Germinal center (tissue), 1 donor: ENCODE data around the gene SLAIN2.
"Not testable (repeated sequence)": the region's sequence is repeated elsewhere in the genome, so short reads cannot be mapped to it uniquely, and the experiment has no call there.

Source experiments
- DNase-seq: peaks from one replicate; pipeline ENCODE4 v3.0.0; 2012; ENCODE audit warnings: mixed read lengths, low spot score

SLAIN2 gene

GRCh38 chr4:48340965-48341775, at the start of gene SLAIN2:
Gene SLAIN2 (plus strand): TSS chr4:48341529. CDS start chr4:48341740, 211 bp downstream.
- DNase-seq: peak; percentile 97

DNA sequence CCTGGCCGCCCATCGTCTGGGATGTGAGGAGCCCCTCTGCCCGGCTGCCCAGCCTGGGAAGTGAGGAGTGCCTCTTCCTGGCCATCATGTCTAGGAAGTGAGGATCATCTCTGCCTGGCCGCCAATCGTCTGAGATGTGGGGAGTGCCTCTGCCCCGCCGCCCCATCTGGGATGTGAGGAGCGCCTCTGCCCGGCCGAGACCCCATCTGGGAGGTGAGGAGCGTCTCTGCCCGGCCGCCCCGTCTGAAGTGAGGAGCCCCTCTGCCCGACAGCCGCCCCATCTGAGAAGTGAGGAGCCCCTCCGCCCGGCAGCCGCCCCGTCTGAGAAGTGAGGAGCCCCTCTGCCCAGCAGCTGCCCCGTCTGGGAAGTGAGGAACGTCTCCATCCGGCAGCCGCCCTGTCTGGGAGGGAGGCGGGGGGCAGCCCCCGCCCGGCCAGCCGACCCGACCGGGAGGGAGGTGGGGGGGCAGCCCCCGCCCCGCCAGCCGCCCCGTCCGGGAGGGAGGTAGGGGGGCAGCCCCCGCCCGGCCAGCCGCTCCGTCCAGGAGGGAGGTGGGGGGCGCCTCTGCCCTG, 49.0 kb upstream of the SLAIN2 start:
- DNase-seq: not testable (repeated sequence)

DNA sequence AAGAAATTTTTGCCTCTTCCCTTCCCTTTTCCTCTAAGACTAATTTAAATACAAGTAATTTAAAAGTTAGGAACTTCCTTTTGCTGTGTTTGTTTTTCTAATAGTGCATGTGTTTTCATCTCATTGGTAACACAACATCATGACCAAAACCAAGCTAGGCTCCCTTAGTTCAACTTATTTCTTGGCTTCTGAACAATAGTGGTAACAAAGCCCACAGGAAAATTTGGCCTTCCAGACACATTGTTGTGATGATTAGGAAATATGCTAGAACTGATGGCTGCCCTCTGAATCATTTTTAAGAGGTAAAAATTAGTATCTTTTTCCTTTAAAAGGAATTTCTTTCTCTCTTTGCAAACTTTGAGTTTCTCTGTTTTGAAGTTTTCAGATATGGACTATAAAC, 46.2 kb upstream of the SLAIN2 start:
- no peak for DNase-seq

DNA sequence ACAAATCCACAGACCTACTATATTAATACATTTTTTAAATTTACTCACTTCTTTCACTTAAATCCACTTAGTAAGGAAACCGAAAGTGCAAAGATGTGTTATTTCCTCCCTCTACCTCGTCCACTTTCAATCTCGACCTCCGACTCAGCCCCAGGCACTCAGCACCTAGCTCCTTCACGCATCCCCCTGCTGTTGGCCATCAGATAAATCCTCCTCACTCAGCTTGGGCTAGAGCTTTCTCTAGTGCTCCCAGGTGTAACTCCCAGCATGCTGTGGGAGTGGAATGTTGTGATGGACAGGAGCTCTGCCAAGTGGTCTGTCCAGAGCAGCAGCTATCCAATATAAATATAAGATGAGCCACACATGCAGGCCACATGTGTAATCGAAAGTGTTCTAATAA, 45.0 kb upstream of the SLAIN2 start:
- DNase-seq: no peak

DNA sequence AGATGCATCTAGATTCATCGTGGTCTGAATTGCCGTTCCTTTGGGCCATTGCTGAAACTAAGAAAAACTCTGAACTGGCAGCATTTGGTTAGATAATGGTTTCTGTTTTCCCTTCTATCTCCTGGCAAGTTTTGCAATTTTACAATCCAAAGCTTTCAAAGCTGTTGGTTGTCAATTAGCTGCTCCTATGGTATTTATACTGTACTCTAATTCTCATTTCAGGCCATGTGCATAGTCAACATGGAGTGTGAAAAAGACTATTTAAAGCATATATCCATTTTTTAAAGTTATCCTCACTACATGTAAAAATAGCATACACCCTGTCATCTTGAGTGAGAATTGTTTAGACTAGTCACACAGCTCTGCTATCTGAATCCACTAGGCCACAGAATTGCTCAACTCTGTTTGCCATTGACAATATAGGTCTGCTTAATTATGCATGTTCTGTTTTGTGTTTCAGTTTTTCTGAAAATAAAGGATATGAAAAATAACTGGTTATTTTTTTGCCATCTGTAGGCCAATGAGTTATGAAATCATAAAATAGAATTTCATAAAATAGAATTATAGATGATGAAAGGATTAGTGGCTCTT, 44.0 kb upstream of the SLAIN2 start:
- DNase-seq: no peak

- no peak for DNase-seq
These were observed 41.8 kb upstream of the SLAIN2 start for GRCh38 chr4:48299560-48299959.

GRCh38 chr4:48300004-48300403, 41.3 kb upstream of the SLAIN2 start:
- DNase-seq: no peak

GRCh38 chr4:48305508-48305907, 35.8 kb upstream of the SLAIN2 start:
- no peak for DNase-seq

GRCh38 chr4:48307528-48307927, 33.8 kb upstream of the SLAIN2 start:
- no peak for DNase-seq

GRCh38 chr4:48308901-48309300, 32.4 kb upstream of the SLAIN2 start:
- DNase-seq: no peak

- no peak for DNase-seq
These were observed 29.4 kb upstream of the SLAIN2 start for GRCh38 chr4:48311896-48312295.

- DNase-seq: not testable (repeated sequence)
These were observed 26.6 kb upstream of the SLAIN2 start for GRCh38 chr4:48314746-48315145.

- DNase-seq: peak; percentile 57
These were observed 25.4 kb upstream of the SLAIN2 start for GRCh38 chr4:48315728-48316630.

- DNase-seq: no peak
These were observed 20.0 kb upstream of the SLAIN2 start for GRCh38 chr4:48321312-48321711.

DNA sequence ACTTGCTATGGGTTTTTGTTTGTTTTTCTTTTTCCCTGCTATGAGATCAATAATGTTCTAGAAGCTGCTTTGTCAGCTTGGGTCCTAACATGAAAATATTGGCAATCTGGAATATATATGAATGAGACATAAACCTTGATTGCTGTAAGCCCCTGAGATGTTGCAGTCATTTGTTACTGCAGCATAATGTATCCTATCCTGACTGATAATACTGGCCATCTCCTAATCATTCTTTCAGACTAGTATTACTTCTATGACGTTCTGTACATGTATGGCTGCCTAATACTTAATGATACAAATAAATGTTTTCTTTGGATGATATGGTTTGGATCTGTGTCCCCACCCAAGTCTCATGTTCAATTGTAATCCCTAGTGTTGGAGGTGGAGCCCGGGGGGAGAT, 19.3 kb upstream of the SLAIN2 start:
- DNase-seq: no peak

- no peak for DNase-seq
These were observed 17.0 kb upstream of the SLAIN2 start for GRCh38 chr4:48324281-48324680.

- DNase-seq: no peak
These were observed 12.1 kb upstream of the SLAIN2 start for GRCh38 chr4:48329193-48329592.

- DNase-seq: no peak
These were observed 11.4 kb upstream of the SLAIN2 start for GRCh38 chr4:48329976-48330375.

- DNase-seq: no peak
These were observed 9.6 kb upstream of the SLAIN2 start for GRCh38 chr4:48331577-48332330.

GRCh38 chr4:48332661-48333060, 8.7 kb upstream of the SLAIN2 start:
- DNase-seq: no peak

GRCh38 chr4:48333587-48333986, 7.7 kb upstream of the SLAIN2 start:
- no peak for DNase-seq

DNA sequence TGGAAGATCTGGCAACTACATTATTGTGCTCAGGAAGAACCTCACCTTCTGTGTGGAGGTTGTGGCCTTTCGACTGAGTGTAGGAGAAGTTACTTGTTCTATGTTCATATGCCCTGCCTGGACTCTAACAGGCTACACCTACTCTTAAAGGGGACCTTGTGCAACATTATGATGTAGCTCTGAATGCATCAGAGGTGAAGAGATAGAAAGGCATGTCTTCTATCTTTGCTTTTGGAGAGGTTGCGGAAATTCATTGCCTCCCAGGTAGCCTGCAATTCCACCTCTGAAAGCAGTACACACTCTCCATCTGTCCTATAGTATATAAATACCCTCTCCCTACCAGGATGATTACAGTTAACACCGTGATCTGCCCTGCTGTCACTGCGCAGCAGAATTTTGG, 7.1 kb upstream of the SLAIN2 start:
- DNase-seq: no peak
